Liver (tissue), 9 donors: ENCODE measurements around the gene SNX13. TPM values are rescaled to one million over a fixed set of nuclear protein-coding genes. Genes with fewer than 3 reads are reported as not detected.

Source experiments
- DNase-seq: peaks from one replicate; pipeline ENCODE4 v3.0.0-alpha.2; 2017; ENCODE audit warnings: low spot score
- H3K27ac ChIP-seq, 2 donors: one replicate each; pipeline ENCODE4 v1.7.0; 2013; ENCODE audit warnings: inconsistent platforms in 2 of 2, low read length in 2 of 2, control low read depth in 1 of 2, low read depth in 1 of 2, mild to moderate bottlenecking in 1 of 2
- H3K27me3 ChIP-seq, 4 donors: one replicate each; pipeline versions ENCODE4 v1.6.1 to v1.7.0; 2013; ENCODE audit warnings: low read length in 3 of 4, inconsistent platforms in 1 of 4, mild to moderate bottlenecking in 1 of 4, moderate library complexity in 1 of 4; ENCODE audit not compliant: control insufficient read depth in 4 of 4, insufficient read depth in 4 of 4
- H3K36me3 ChIP-seq, 4 donors: one replicate each; pipeline versions ENCODE4 v1.6.1 to v1.7.0; 2013; ENCODE audit warnings: low read length in 3 of 4, mild to moderate bottlenecking in 3 of 4, low read depth in 1 of 4, moderate library complexity in 1 of 4; ENCODE audit not compliant: control insufficient read depth in 4 of 4, insufficient read depth in 3 of 4
- H3K4me1 ChIP-seq, 4 donors: one replicate each; pipeline versions ENCODE4 v1.6.1 to v1.7.0; 2013; ENCODE audit warnings: low read length in 3 of 4, mild to moderate bottlenecking in 3 of 4, moderate library complexity in 1 of 4; ENCODE audit not compliant: control insufficient read depth in 4 of 4, insufficient read depth in 4 of 4
- H3K4me3 ChIP-seq, 3 donors: one replicate each; pipeline versions ENCODE4 v1.6.1 to v1.7.0; 2013; ENCODE audit warnings: low read length in 3 of 3, control low read depth in 1 of 3, low read depth in 1 of 3, mild to moderate bottlenecking in 1 of 3
- H3K9ac ChIP-seq, 2 donors: one replicate each; pipeline ENCODE4 v1.7.0; 2013; ENCODE audit warnings: low read length in 2 of 2, mild to moderate bottlenecking in 2 of 2, moderate library complexity in 2 of 2, control low read depth in 1 of 2, low read depth in 1 of 2
- H3K9me3 ChIP-seq, 4 donors: one replicate each; pipeline versions ENCODE4 v1.6.1 to v1.7.0; 2013; ENCODE audit warnings: low read length in 3 of 4; ENCODE audit not compliant: control insufficient read depth in 4 of 4
- ATF3 ChIP-seq: IDR thresholded peaks from 2 replicates; pipeline ENCODE4 v1.6.1; 2016; ENCODE audit warnings: antibody characterized with exemption
- CTCF ChIP-seq: fragments of 150-350 bp; IDR thresholded peaks from 2 replicates; pipeline ENCODE4 v1.5.1; 2017; ENCODE audit warnings: improper control_type of control experiment, low read depth, low read length; ENCODE audit not compliant: missing input control
- EGR1 ChIP-seq, 2 donors: IDR thresholded peaks; 2 replicates each; pipeline ENCODE4 v1.6.1; 2016 to 2018; ENCODE audit warnings: antibody characterized with exemption in 2 of 2, low read depth in 2 of 2
- FOXA1 ChIP-seq: IDR thresholded peaks from 2 replicates; pipeline ENCODE4 v1.6.1; 2016; ENCODE audit warnings: antibody characterized with exemption
- FOXA2 ChIP-seq: IDR thresholded peaks from 2 replicates; pipeline ENCODE4 v1.6.1; 2016; ENCODE audit warnings: antibody characterized with exemption
- GABPA ChIP-seq, 2 donors: IDR thresholded peaks in 1 of 2; conservative IDR thresholded peaks in 1 of 2; 2 replicates each; pipeline ENCODE4 v1.6.1; 2016; ENCODE audit warnings: antibody characterized with exemption in 2 of 2, mild to moderate bottlenecking in 1 of 2, moderate library complexity in 1 of 2
- HNF4A ChIP-seq, 2 donors: conservative IDR thresholded peaks; 2 replicates each; pipeline ENCODE4 v1.6.1; 2016; ENCODE audit warnings: antibody characterized with exemption in 2 of 2, mild to moderate bottlenecking in 2 of 2
- HNF4G ChIP-seq: IDR thresholded peaks from 2 replicates; pipeline ENCODE4 v1.6.1; 2016; ENCODE audit warnings: antibody characterized with exemption
- JUND ChIP-seq, 2 donors: IDR thresholded peaks; 2 replicates each; pipeline ENCODE4 v1.6.1; 2016; ENCODE audit warnings: antibody characterized with exemption in 2 of 2
- NR2F2 ChIP-seq: IDR thresholded peaks from 2 replicates; pipeline ENCODE4 v1.6.1; 2016; ENCODE audit warnings: antibody characterized with exemption
- RAD21 ChIP-seq, 2 donors: IDR thresholded peaks; 2 replicates each; pipeline ENCODE4 v1.6.1; 2016; ENCODE audit warnings: antibody characterized with exemption in 2 of 2, mild to moderate bottlenecking in 2 of 2
- REST ChIP-seq: IDR thresholded peaks from 2 replicates; pipeline ENCODE4 v1.6.1; 2016; ENCODE audit warnings: antibody characterized with exemption, mild to moderate bottlenecking
- RXRA ChIP-seq, 2 donors: IDR thresholded peaks; 2 replicates each; pipeline ENCODE4 v1.6.1; 2017 to 2018; ENCODE audit warnings: antibody characterized with exemption in 2 of 2, mild to moderate bottlenecking in 1 of 2
- SP1 ChIP-seq: IDR thresholded peaks from 2 replicates; pipeline ENCODE4 v1.6.1; 2018; ENCODE audit warnings: antibody characterized with exemption, mild to moderate bottlenecking
- TAF1 ChIP-seq: conservative IDR thresholded peaks from 2 replicates; pipeline ENCODE4 v1.6.1; 2016; ENCODE audit warnings: antibody characterized with exemption, mild to moderate bottlenecking
- YY1 ChIP-seq: IDR thresholded peaks from 2 replicates; pipeline ENCODE4 v1.6.1; 2016; ENCODE audit warnings: antibody characterized with exemption, mild to moderate bottlenecking
- WGBS: extraction: QIAGEN DNeasy Blood & Tissue Kit; methylation state at CpG from one replicate; pipeline ENCODE4 v1.1.7; 2013; 5-methylcytosine and 5-hydroxymethylcytosine counted together
- polyA plus RNA-seq, 2 donors: library from polyadenylated mRNA; stranded (reverse) in 1 of 2; unstranded in 1 of 2; fragments of 200-250 nt in 1 of 2; fragments of >200 nt in 1 of 2; fragmentation: Nextera tagmentation in 1 of 2; extraction: Ambion mirVana in 1 of 2; gene quantifications; one replicate each; pipeline versions ENCODE4 v1.2.1 to v1.2.3, GENCODE V29; 2013 to 2015
- total RNA-seq, 2 donors: library from RNA; depleted of rRNA; stranded (reverse); fragments of >200 nt; gene quantifications; one replicate each; pipeline ENCODE4 v1.2.3, GENCODE V29; 2014
- TF ChIP-seq, protein P1 (sequence below): IDR thresholded peaks from 2 replicates; pipeline ENCODE4 v1.6.1; 2016; ENCODE audit warnings: antibody characterized with exemption
- TF ChIP-seq, protein P2 (sequence below): IDR thresholded peaks from 2 replicates; pipeline ENCODE4 v1.6.1; 2016; ENCODE audit warnings: antibody characterized with exemption
- donor health status: healthy.
- donor health status: healthy.
- donor health status: healthy.
- donor health status: healthy.
- donor health status: healthy.

Gene SNX13
- total and polyA plus RNA-seq, 4 donors: 5.4 to 28.1 (median 14.0) TPM

GRCh38 chr7:17988141-17988540 lies 47.8 kb upstream of the SNX13 start (continued):
- TF ChIP-seq, protein P1, sequence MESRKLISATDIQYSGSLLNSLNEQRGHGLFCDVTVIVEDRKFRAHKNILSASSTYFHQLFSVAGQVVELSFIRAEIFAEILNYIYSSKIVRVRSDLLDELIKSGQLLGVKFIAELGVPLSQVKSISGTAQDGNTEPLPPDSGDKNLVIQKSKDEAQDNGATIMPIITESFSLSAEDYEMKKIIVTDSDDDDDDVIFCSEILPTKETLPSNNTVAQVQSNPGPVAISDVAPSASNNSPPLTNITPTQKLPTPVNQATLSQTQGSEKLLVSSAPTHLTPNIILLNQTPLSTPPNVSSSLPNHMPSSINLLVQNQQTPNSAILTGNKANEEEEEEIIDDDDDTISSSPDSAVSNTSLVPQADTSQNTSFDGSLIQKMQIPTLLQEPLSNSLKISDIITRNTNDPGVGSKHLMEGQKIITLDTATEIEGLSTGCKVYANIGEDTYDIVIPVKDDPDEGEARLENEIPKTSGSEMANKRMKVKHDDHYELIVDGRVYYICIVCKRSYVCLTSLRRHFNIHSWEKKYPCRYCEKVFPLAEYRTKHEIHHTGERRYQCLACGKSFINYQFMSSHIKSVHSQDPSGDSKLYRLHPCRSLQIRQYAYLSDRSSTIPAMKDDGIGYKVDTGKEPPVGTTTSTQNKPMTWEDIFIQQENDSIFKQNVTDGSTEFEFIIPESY: no peak
- TF ChIP-seq ATF3: no peak

DNA sequence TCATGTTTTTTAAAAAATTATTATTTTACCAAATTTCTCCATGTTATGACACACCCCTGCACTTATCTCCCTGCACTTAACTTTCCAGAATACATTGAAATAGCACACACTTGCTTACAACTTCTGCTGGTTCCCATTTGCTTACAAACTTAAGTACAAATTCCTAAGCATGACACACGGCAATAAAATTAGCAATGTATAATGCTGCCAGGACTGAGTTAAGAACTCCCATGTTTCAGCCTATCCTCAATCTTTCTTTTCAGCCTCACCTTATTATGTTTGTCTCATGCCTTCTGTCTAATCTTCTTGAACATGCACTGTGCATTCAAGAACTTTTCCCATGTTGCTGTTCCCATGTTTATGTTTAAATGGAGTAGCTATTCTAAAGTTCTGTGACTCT lies 46.6 kb upstream of the SNX13 start:
- no peak for DNase-seq
- Histone ChIP-seq H3K9me3 (no peaks in the 10 kb centered on the region), H3K36me3 (no peaks in the 10 kb centered on the region), H3K4me1 (no peaks in the 10 kb centered on the region), H3K4me3 (no peak overlapping the region), H3K9ac (no peak overlapping the region), H3K27me3 (no peaks in the 10 kb centered on the region), H3K27ac (no peak overlapping the region)
- 72% methylated on average over 1 of the region's 1 CpG for WGBS
- TF ChIP-seq YY1: no peak
- TF ChIP-seq RAD21 (IDR thresholded peaks at IDR 0.05): no peak
- TF ChIP-seq FOXA1: no peak
- no peak for TF ChIP-seq GABPA (IDR thresholded peaks at IDR 0.05 in 1 of 2, conservative IDR thresholded peaks at IDR 0.05 in 1 of 2)
- TF ChIP-seq, protein P2, sequence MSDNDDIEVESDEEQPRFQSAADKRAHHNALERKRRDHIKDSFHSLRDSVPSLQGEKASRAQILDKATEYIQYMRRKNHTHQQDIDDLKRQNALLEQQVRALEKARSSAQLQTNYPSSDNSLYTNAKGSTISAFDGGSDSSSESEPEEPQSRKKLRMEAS: no peak
- TF ChIP-seq REST: no peak
- no peak for TF ChIP-seq EGR1 (IDR thresholded peaks at IDR 0.05; ENCODE audit: low read depth in 2 of 2)
- TF ChIP-seq HNF4A (conservative IDR thresholded peaks at IDR 0.05): no peak
- no peak for TF ChIP-seq JUND (IDR thresholded peaks at IDR 0.05)
- no peak for TF ChIP-seq SP1
- TF ChIP-seq HNF4G: no peak
- no peak for TF ChIP-seq TAF1
- no peak for TF ChIP-seq CTCF
- no peak for TF ChIP-seq ATF3
- no peak for TF ChIP-seq NR2F2
- TF ChIP-seq RXRA (IDR thresholded peaks at IDR 0.05): no peak
- TF ChIP-seq FOXA2: no peak
- TF ChIP-seq, protein P1: no peak
